Measurements from ENCODE around the gene GABARAPL2.

The GABARAPL2 gene

GRCh38 chr16:75614066-75614897, 48.1 kb downstream of the GABARAPL2 start:
- TF ChIP-seq MYC (IDR thresholded peaks at IDR 0.05; ENCODE audit: low read depth, low read length): no peak
- TF ChIP-seq MAX (IDR thresholded peaks at IDR 0.05; ENCODE audit: low read depth, low read length): no peak
- TF ChIP-seq CTCF (IDR thresholded peaks at IDR 0.05; ENCODE audit: low read depth, low read length): no peak
- no peak for TF ChIP-seq POLR2A (IDR thresholded peaks at IDR 0.05; ENCODE audit: extremely low read depth, insufficient read length)
- DNase-seq (ENCODE audit: low read depth): no peak
- H3K4me3 ChIP-seq (ENCODE audit: low read depth, low read length): no peak overlapping the region

- TF ChIP-seq CTCF (IDR thresholded peaks at IDR 0.05; ENCODE audit: low read depth, low read length) (no peak), MAX (IDR thresholded peaks at IDR 0.05; ENCODE audit: low read depth, low read length) (no peak), MYC (IDR thresholded peaks at IDR 0.05; ENCODE audit: low read depth, low read length) (no peak), POLR2A (IDR thresholded peaks at IDR 0.05; ENCODE audit: extremely low read depth, insufficient read length) (no peak)
Observed at GRCh38 chr16:75615619-75616018, 49.4 kb downstream of the GABARAPL2 start.

GRCh38 chr16:75616521-75617010, 50.4 kb downstream of the GABARAPL2 start:
- no peak for DNase-seq (ENCODE audit: low read depth)
- H3K4me3 ChIP-seq (ENCODE audit: low read depth, low read length): no peak overlapping the region
- TF ChIP-seq MAX (IDR thresholded peaks at IDR 0.05; ENCODE audit: low read depth, low read length) (no peak), POLR2A (IDR thresholded peaks at IDR 0.05; ENCODE audit: extremely low read depth, insufficient read length) (no peak), MYC (IDR thresholded peaks at IDR 0.05; ENCODE audit: low read depth, low read length) (no peak), CTCF (IDR thresholded peaks at IDR 0.05; ENCODE audit: low read depth, low read length) (no peak)

More at GRCh38 chr16:75615619-75616018, 49.4 kb downstream of the GABARAPL2 start:
- H3K4me3 ChIP-seq (ENCODE audit: low read depth, low read length): no peak overlapping the region
- DNase-seq (ENCODE audit: low read depth): no peak

- H3K4me3 ChIP-seq (ENCODE audit: low read depth, low read length): no peak overlapping the region
- no peak for DNase-seq (ENCODE audit: low read depth)
Observed at GRCh38 chr16:75617121-75617520, 50.9 kb downstream of the GABARAPL2 start.

GRCh38 chr16:75618780-75619179, 52.6 kb downstream of the GABARAPL2 start:
- H3K4me3 ChIP-seq (ENCODE audit: low read depth, low read length): no peak overlapping the region
- no peak for DNase-seq (ENCODE audit: low read depth)
- TF ChIP-seq POLR2A (IDR thresholded peaks at IDR 0.05; ENCODE audit: extremely low read depth, insufficient read length) (no peak), MAX (IDR thresholded peaks at IDR 0.05; ENCODE audit: low read depth, low read length) (no peak), MYC (IDR thresholded peaks at IDR 0.05; ENCODE audit: low read depth, low read length) (no peak), CTCF (IDR thresholded peaks at IDR 0.05; ENCODE audit: low read depth, low read length) (no peak)

More at GRCh38 chr16:75617121-75617520, 50.9 kb downstream of the GABARAPL2 start:
- TF ChIP-seq MAX (IDR thresholded peaks at IDR 0.05; ENCODE audit: low read depth, low read length) (no peak), POLR2A (IDR thresholded peaks at IDR 0.05; ENCODE audit: extremely low read depth, insufficient read length) (no peak), CTCF (IDR thresholded peaks at IDR 0.05; ENCODE audit: low read depth, low read length) (no peak), MYC (IDR thresholded peaks at IDR 0.05; ENCODE audit: low read depth, low read length) (no peak)

Measured in NB4 (cell line).